ENCODE data around the gene RNASE8.

Gene RNASE8

GRCh38 chr14:21074398-21075272, 17.0 kb downstream of the RNASE8 start:
- no peak for DNase-seq

- no peak for DNase-seq
These were observed 18.3 kb downstream of the RNASE8 start for GRCh38 chr14:21075719-21076437.

- no peak for DNase-seq
These were observed 20.1 kb downstream of the RNASE8 start for GRCh38 chr14:21077672-21078071.

GRCh38 chr14:21078287-21078686, 20.7 kb downstream of the RNASE8 start:
- DNase-seq, result no peak

GRCh38 chr14:21078726-21079125, 21.1 kb downstream of the RNASE8 start:
- no peak for DNase-seq

- no peak for DNase-seq
These were observed 24.0 kb downstream of the RNASE8 start for GRCh38 chr14:21081521-21082142.

- DNase-seq, result no peak
These were observed 26.1 kb downstream of the RNASE8 start for GRCh38 chr14:21083565-21084325.

- DNase-seq, result no peak
These were observed 26.8 kb downstream of the RNASE8 start for GRCh38 chr14:21084396-21084795.

- DNase-seq, result no peak
These were observed 27.6 kb downstream of the RNASE8 start for GRCh38 chr14:21084998-21085853.

- no peak for DNase-seq
These were observed 29.3 kb downstream of the RNASE8 start for GRCh38 chr14:21086908-21087293.

- DNase-seq, result peak in 1 of 2 experiments; percentile 21
These were observed 29.9 kb downstream of the RNASE8 start for GRCh38 chr14:21087294-21088091.

GRCh38 chr14:21088687-21089086, 31.1 kb downstream of the RNASE8 start:
- DNase-seq, result no peak

GRCh38 chr14:21089271-21089670, 31.6 kb downstream of the RNASE8 start:
- no peak for DNase-seq

GRCh38 chr14:21089877-21090193, 32.2 kb downstream of the RNASE8 start:
- DNase-seq, result no peak

- peak in 1 of 2 experiments; percentile 54 for DNase-seq
These were observed 32.7 kb downstream of the RNASE8 start for GRCh38 chr14:21090194-21090939.

- DNase-seq, result no peak
These were observed 33.5 kb downstream of the RNASE8 start for GRCh38 chr14:21090940-21091663.

- no peak for DNase-seq
These were observed 34.2 kb downstream of the RNASE8 start for GRCh38 chr14:21091821-21092272.

- DNase-seq, result peak; percentile 93 to 94
These were observed 34.8 kb downstream of the RNASE8 start for GRCh38 chr14:21092273-21093011.

- DNase-seq, result no peak
These were observed 35.4 kb downstream of the RNASE8 start for GRCh38 chr14:21093018-21093417.
